ENCODE data around the gene ZNF780A.

DNA sequence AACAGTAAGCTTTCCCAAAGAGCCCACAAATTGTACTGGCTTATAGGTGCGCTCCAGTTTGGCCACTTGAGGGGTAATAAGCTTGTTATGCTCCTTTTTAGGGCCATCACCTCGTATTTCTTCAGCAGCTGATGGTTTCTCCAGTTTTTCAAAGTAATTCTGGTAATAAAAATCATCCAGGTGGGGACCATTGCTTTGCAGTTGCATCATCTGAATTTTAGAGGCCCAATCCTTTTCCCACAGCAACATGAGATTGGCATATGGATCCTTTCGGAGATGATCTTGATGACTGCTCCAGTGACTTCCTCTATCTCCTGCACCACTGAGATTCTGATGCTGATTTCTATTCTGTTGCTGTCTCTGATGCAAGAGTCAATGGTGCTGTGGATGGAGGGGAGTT, 66.8 kb downstream of the ZNF780A start:
- TF ChIP-seq, protein P1, sequence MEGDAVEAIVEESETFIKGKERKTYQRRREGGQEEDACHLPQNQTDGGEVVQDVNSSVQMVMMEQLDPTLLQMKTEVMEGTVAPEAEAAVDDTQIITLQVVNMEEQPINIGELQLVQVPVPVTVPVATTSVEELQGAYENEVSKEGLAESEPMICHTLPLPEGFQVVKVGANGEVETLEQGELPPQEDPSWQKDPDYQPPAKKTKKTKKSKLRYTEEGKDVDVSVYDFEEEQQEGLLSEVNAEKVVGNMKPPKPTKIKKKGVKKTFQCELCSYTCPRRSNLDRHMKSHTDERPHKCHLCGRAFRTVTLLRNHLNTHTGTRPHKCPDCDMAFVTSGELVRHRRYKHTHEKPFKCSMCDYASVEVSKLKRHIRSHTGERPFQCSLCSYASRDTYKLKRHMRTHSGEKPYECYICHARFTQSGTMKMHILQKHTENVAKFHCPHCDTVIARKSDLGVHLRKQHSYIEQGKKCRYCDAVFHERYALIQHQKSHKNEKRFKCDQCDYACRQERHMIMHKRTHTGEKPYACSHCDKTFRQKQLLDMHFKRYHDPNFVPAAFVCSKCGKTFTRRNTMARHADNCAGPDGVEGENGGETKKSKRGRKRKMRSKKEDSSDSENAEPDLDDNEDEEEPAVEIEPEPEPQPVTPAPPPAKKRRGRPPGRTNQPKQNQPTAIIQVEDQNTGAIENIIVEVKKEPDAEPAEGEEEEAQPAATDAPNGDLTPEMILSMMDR (conservative IDR thresholded peaks at IDR 0.05; ENCODE audit: low read length): no peak
- TF ChIP-seq EZH2phosphoT487 (IDR thresholded peaks at IDR 0.05; ENCODE audit: borderline replicate concordance): no peak

All from Loucy (cell line).